IMR-90 (cell line): ENCODE data around the gene BSND. TPM values are rescaled to one million over a fixed set of nuclear protein-coding genes. Genes with fewer than 3 reads are reported as not detected.

ENCODE experiments used
- ATAC-seq: fragments of 200-7000 bp; cut with Tn5 transposase; 2 replicates; pipeline ENCODE4 v1.9.1; 2020; ENCODE audit warnings: low read depth, mild to moderate bottlenecking, moderate library complexity
- BruUV-seq: library from RNA; stranded (reverse); fragments of 400-500 nt; replicated peaks from 2 replicates; lab custom pipeline; 2021; lab: Mats Ljungman, UMichigan
- CTCF ChIA-PET: fragments of 300-600 bp; formaldehyde crosslinking; extraction: SDS; loops from one replicate; lab custom pipeline; 2021; ENCODE audit warnings: antibody characterized with exemption; lab: Yijun Ruan, JAX
- POLR2A ChIA-PET: fragments of 300-600 bp; sonication (Branson Sonifier 250); formaldehyde crosslinking; loops from one replicate; lab custom pipeline; 2022; ENCODE audit warnings: antibody characterized with exemption; ENCODE audit not compliant: unreplicated experiment; lab: Charles Lee
- DNase-seq: peaks from one replicate; pipeline ENCODE4 v3.0.0; 2013
- H2AFZ ChIP-seq: replicated peaks from 2 replicates; pipeline ENCODE3; 2013; ENCODE audit warnings: low read length, mild to moderate bottlenecking; ENCODE audit not compliant: poor library complexity
- H2AK5ac ChIP-seq: 2 replicates; pipeline ENCODE4 v1.6.1; 2013; ENCODE audit warnings: low read depth, low read length, inconsistent platforms
- H2AK9ac ChIP-seq: replicated peaks from 2 replicates; pipeline ENCODE3; 2013; ENCODE audit warnings: mild to moderate bottlenecking, low read depth, low read length, moderate library complexity; ENCODE audit not compliant: poor library complexity
- H2BK120ac ChIP-seq: 2 replicates; pipeline ENCODE4 v1.6.1; 2013; ENCODE audit warnings: low read depth, low read length, inconsistent platforms
- H2BK15ac ChIP-seq: 3 replicates; pipeline ENCODE4 v1.6.1; 2013; ENCODE audit warnings: low read depth, low read length, inconsistent platforms
- H2BK20ac ChIP-seq: 2 replicates; pipeline ENCODE4 v1.6.1; 2013; ENCODE audit warnings: low read depth, mild to moderate bottlenecking, inconsistent platforms, low read length, moderate library complexity
- H2BK5ac ChIP-seq: 2 replicates; pipeline ENCODE4 v1.6.1; 2013; ENCODE audit warnings: mild to moderate bottlenecking, low read depth, low read length, inconsistent platforms; ENCODE audit not compliant: poor library complexity, severe bottlenecking
- H3K14ac ChIP-seq: replicated peaks from 2 replicates; pipeline ENCODE4 v1.6.1; 2013; ENCODE audit warnings: low read depth, low read length, inconsistent platforms
- H3K18ac ChIP-seq: 2 replicates; pipeline ENCODE4 v1.6.1; 2013; ENCODE audit warnings: low read depth, low read length, control low read depth
- H3K23ac ChIP-seq: 2 replicates; pipeline ENCODE4 v1.6.1; 2013; ENCODE audit warnings: low read depth, low read length, inconsistent platforms
- H3K27ac ChIP-seq: 2 replicates; pipeline ENCODE4 v1.5.1; 2013; ENCODE audit warnings: mild to moderate bottlenecking, control low read depth, low read length; ENCODE audit not compliant: insufficient read depth
- H3K27me3 ChIP-seq: 2 replicates; pipeline ENCODE4 v1.6.1; 2013; ENCODE audit warnings: low read length; ENCODE audit not compliant: control insufficient read depth, insufficient read depth
- H3K36me3 ChIP-seq: 2 replicates; pipeline ENCODE4 v1.6.1; 2013; ENCODE audit warnings: low read length, mixed read lengths; ENCODE audit not compliant: control insufficient read depth, insufficient read depth
- H3K4ac ChIP-seq: 2 replicates; pipeline ENCODE4 v1.6.1; 2013; ENCODE audit warnings: low read depth, low read length, inconsistent platforms
- H3K4me1 ChIP-seq: 2 replicates; pipeline ENCODE4 v1.6.1; 2013; ENCODE audit warnings: low read length, mixed read lengths; ENCODE audit not compliant: control insufficient read depth, insufficient read depth
- H3K4me2 ChIP-seq: 2 replicates; pipeline ENCODE4 v1.6.1; 2013; ENCODE audit warnings: low read depth, mild to moderate bottlenecking, control low read depth, low read length, moderate library complexity
- H3K4me3 ChIP-seq: 2 replicates; pipeline ENCODE4 v1.5.1; 2013; ENCODE audit warnings: low read depth, mild to moderate bottlenecking, control low read depth, low read length, moderate library complexity; ENCODE audit not compliant: insufficient read depth
- H3K56ac ChIP-seq: 2 replicates; pipeline ENCODE4 v1.6.1; 2013; ENCODE audit warnings: low read length, inconsistent platforms; ENCODE audit not compliant: insufficient read depth; ENCODE audit errors: extremely low read depth
- H3K79me1 ChIP-seq, 2 experiments: 2 replicates each; pipeline ENCODE4 v1.6.1; 2013; ENCODE audit warnings: low read length in 2 of 2, inconsistent platforms in 1 of 2, low read depth in 1 of 2
- H3K9ac ChIP-seq: 2 replicates; pipeline ENCODE4 v1.6.1; 2013; ENCODE audit warnings: low read depth, low read length, control low read depth
- H3K9me1 ChIP-seq: 2 replicates; pipeline ENCODE4 v1.6.1; 2013; ENCODE audit warnings: low read length, inconsistent platforms; ENCODE audit not compliant: insufficient read depth
- H3K9me3 ChIP-seq: 2 replicates; pipeline ENCODE4 v1.6.1; 2013; ENCODE audit warnings: low read length; ENCODE audit not compliant: control insufficient read depth, insufficient read depth
- H4K20me1 ChIP-seq: 2 replicates; pipeline ENCODE4 v1.6.1; 2013; ENCODE audit warnings: low read length, inconsistent platforms; ENCODE audit not compliant: insufficient read depth
- H4K5ac ChIP-seq: 2 replicates; pipeline ENCODE4 v1.6.1; 2013; ENCODE audit warnings: mild to moderate bottlenecking, low read depth, low read length, control low read depth
- H4K8ac ChIP-seq, 2 experiments: 2 replicates each; pipeline ENCODE4 v1.6.1; 2013; ENCODE audit warnings: low read depth in 2 of 2, low read length in 2 of 2, control low read depth in 1 of 2, inconsistent platforms in 1 of 2
- H4K91ac ChIP-seq: 2 replicates; pipeline ENCODE4 v1.6.1; 2013; ENCODE audit warnings: low read depth, low read length, inconsistent platforms; ENCODE audit not compliant: insufficient read depth
- CEBPB ChIP-seq: IDR thresholded peaks from 2 replicates; pipeline ENCODE4 v1.6.1; 2012; ENCODE audit warnings: low read depth, low read length, improper control_type of control experiment
- WGBS, 2 experiments: methylation state at CpG; one replicate each; pipeline versions ENCODE4 v1.1.5 to v1.1.7; 2013; ENCODE audit warnings: missing lambda C conversion rate in 2 of 2; ENCODE audit not compliant: insufficient read length in 1 of 2; ENCODE audit errors: extremely low coverage in 2 of 2; 5-methylcytosine and 5-hydroxymethylcytosine counted together
- dilution Hi-C: fragments of 300-500 bp; cut with HindIII; formaldehyde crosslinking; loops from one replicate; pipeline ENCODE4 v1.14.3; 2018; ENCODE audit warnings: low sequenced_read_pairs; ENCODE audit not compliant: unreplicated experiment
- in situ Hi-C: fragments of 300-500 bp; cut with MboI; formaldehyde crosslinking; loops from 3 replicates; pipeline ENCODE4 v1.14.3; 2019; ENCODE audit warnings: low sequenced_read_pairs, inconsistent platforms, mixed read lengths
- intact Hi-C: fragments of 100-400 bp; cut with micrococcal nuclease; formaldehyde crosslinking; loops from 2 replicates; pipeline ENCODE4 v1.10.0; 2022
- polyA plus RNA-seq, 3 experiments: library from polyadenylated mRNA; depleted of rRNA; stranded (reverse); fragments of >200 nt; gene quantifications; 2 replicates each; pipeline ENCODE4 v1.2.3, GENCODE V29; 2012; ENCODE audit warnings: low replicate concordance in 1 of 3
- total RNA-seq: library from RNA; depleted of rRNA; stranded (reverse); fragments of >200 nt; gene quantifications from 2 replicates; pipeline ENCODE4 v1.2.3, GENCODE V29; 2012
- TF ChIP-seq, protein P1 (sequence below): fragments of 150-350 bp; IDR thresholded peaks from 2 replicates; pipeline ENCODE4 v1.6.1; 2017; ENCODE audit warnings: mild to moderate bottlenecking, antibody characterized with exemption, low read length, low read depth

Gene BSND
- total and polyA plus RNA-seq, 2 of the 4 experiments (the other 2 are of a cell fraction) = not detected

GRCh38 chr1:54952950-54953718 lies 45.6 kb upstream of the BSND start:
- Histone ChIP-seq H3K27ac (no peak overlapping the region), H3K9ac (no peak overlapping the region), H2AK9ac (no peak overlapping the region), H3K4ac (no peak overlapping the region), H2BK20ac (no peak overlapping the region), H3K23ac (no peak overlapping the region), H3K4me1 (peaks cover 8% of the 10 kb centered on the region), H3K27me3 (no peaks in the 10 kb centered on the region), H3K18ac (no peak overlapping the region), H2BK15ac (no peak overlapping the region), H3K4me2 (no peak overlapping the region), H4K91ac (no peak overlapping the region), H3K4me3 (no peak overlapping the region), H2AFZ (peak overlapping the region; percentile 29), H2BK120ac (no peak overlapping the region), H3K36me3 (no peaks in the 10 kb centered on the region), H2AK5ac (no peak overlapping the region), H3K14ac (no peak overlapping the region), H2BK5ac (no peak overlapping the region), H3K9me1 (0 out of 2 replicates have a peak, but pooled peaks cover 5% of the 10 kb centered on the region), H3K56ac (no peak overlapping the region), H4K8ac (no peak overlapping the region), H4K5ac (no peak overlapping the region), H3K9me3 (peaks cover 5% of the 10 kb centered on the region), H4K20me1 (no peaks in the 10 kb centered on the region; the same call in 1 of the 2 replicates), H3K79me1 (no peaks in the 10 kb centered on the region)
- dilution Hi-C loops = no loop called here
- in situ Hi-C loops = loop anchor here (5.0 kb wide), 1 partner anchor 44 kb away; the partner anchor contains the start of gene BSND
- 100% methylated on average over 1 of the region's 4 CpGs; no CpG with 5 or more reads in 1 of the 2 experiments for whole genome bisulfite sequencing, 2 experiments
- BruUV-seq = no TSS peak
- DNase-seq (peak; percentile 42), ATAC-seq (no peak)
- intact Hi-C loops = no loop called here
- TF ChIP-seq, protein P1, sequence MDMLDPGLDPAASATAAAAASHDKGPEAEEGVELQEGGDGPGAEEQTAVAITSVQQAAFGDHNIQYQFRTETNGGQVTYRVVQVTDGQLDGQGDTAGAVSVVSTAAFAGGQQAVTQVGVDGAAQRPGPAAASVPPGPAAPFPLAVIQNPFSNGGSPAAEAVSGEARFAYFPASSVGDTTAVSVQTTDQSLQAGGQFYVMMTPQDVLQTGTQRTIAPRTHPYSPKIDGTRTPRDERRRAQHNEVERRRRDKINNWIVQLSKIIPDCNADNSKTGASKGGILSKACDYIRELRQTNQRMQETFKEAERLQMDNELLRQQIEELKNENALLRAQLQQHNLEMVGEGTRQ = peak; percentile 62; the same call in 1 of the 2 replicates
- no peak for TF ChIP-seq CEBPB
- POLR2A ChIA-PET = no interaction called here
- CTCF ChIA-PET = no interaction called here
